Naive B cell (primary cell): Measurements from ENCODE around the gene SDR42E2. TPM values are rescaled to one million over a fixed set of nuclear protein-coding genes. Genes with fewer than 3 reads are reported as not detected.
"Not testable (repeated sequence)": the region's sequence is repeated elsewhere in the genome, so short reads cannot be mapped to it uniquely, and the experiment has no call there.

Experiments used
- ATAC-seq, 2 donors: fragments of 150-1000 bp; cut with Tn5 transposase; 2 replicates each; pipeline ENCODE4 v1.10.0; 2021; ENCODE audit warnings: low read depth in 2 of 2, mild to moderate bottlenecking in 2 of 2, moderate library complexity in 2 of 2
- DNase-seq: peaks from one replicate; pipeline ENCODE4 v3.0.0; 2022
- H3K27ac Mint-ChIP-seq, 6 donors: one replicate each; pipeline ENCODE4 v1.8.0; 2020 to 2022; ENCODE audit warnings: mild to moderate bottlenecking in 6 of 6, mixed read lengths in 6 of 6, moderate library complexity in 5 of 6, inconsistent platforms in 2 of 6
- H3K27me3 Mint-ChIP-seq, 3 donors: one replicate each; pipeline ENCODE4 v1.8.0; 2021 to 2022; ENCODE audit warnings: mixed read lengths in 3 of 3, mild to moderate bottlenecking in 1 of 3
- H3K36me3 Mint-ChIP-seq, 2 donors: one replicate each; pipeline ENCODE4 v1.8.0; 2020 to 2022; ENCODE audit warnings: mixed read lengths in 2 of 2, inconsistent platforms in 1 of 2, mild to moderate bottlenecking in 1 of 2
- H3K4me1 Mint-ChIP-seq, 3 donors: one replicate each; pipeline ENCODE4 v1.8.0; 2020 to 2022; ENCODE audit warnings: mixed read lengths in 3 of 3, inconsistent platforms in 1 of 3, mild to moderate bottlenecking in 1 of 3, moderate library complexity in 1 of 3
- H3K4me3 Mint-ChIP-seq, 8 donors: one replicate each; pipeline ENCODE4 v1.8.0; 2020 to 2022; ENCODE audit warnings: mild to moderate bottlenecking in 8 of 8, mixed read lengths in 8 of 8, moderate library complexity in 8 of 8, inconsistent platforms in 2 of 8
- H3K9me3 Mint-ChIP-seq, 7 donors: one replicate each; pipeline ENCODE4 v1.8.0; 2020 to 2022; ENCODE audit warnings: mixed read lengths in 7 of 7, mild to moderate bottlenecking in 5 of 7, inconsistent platforms in 2 of 7, moderate library complexity in 1 of 7
- polyA plus RNA-seq, 6 donors: library from polyadenylated mRNA; unstranded; fragments of 300-500 nt; fragmentation: Illumina TruSeq; gene quantifications; one replicate each; pipeline ENCODE4 v1.2.3, GENCODE V29; 2021; ENCODE audit warnings: low read depth in 6 of 6

SDR42E2 gene
- polyA plus RNA-seq, 6 donors from 2014 or later = 0.21 to 1.2 (median 0.81) TPM; not detected in 1

DNA sequence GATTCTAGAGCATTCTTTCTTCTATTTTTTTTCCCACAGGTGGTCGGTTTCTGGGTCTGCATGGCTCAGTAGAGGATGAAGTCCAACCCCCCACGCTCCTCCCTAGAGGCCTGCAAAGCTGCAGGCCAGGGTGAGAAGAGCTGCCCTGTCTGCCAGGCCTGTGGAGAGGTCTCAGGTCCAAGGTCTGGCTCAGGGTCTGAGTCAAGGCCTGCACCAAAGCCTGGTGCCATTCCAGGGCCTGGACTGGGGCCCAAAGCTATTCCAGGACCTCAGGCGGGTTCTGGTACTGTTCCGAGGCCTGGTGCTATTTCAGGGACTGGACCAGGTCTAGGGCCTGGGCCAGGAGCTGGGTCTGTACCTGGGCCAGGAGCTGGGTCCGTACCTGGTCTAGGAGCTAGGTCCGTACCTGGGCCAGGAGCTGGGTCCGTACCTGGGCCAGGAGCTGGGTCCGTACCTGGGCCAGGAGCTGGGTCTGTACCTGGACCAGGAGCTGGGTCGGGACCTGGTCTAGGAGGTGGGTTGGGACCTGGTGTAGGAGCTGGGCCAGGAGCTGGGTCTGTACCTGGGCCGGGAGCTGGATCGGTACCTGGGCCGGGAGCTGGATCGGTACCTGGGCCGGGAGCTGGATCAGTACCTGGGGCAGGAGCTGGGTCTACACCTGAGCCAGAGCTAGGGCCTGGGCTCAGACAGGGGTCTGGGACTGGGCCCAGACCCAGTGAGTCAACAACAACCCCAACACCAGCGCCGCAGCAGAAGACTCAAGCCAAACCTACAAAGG lies 3.4 kb downstream of the SDR42E2 start:
- H3K27ac Mint-ChIP-seq = no peak overlapping the region
- H3K4me3 Mint-ChIP-seq = no peak overlapping the region
- H3K4me1 Mint-ChIP-seq = peaks cover 0 to 12% (median 2%) of the 10 kb centered on the region in 3 donors
- peaks cover 0 to 5% (median 4%) of the 10 kb centered on the region in 7 donors for H3K9me3 Mint-ChIP-seq
- peaks cover 11 to 14% (median 13%) of the 10 kb centered on the region in 3 donors for H3K27me3 Mint-ChIP-seq
- ATAC-seq (no peak), DNase-seq (no peak)
- H3K36me3 Mint-ChIP-seq = peaks cover 5 to 9% of the 10 kb centered on the region in 2 donors

DNA sequence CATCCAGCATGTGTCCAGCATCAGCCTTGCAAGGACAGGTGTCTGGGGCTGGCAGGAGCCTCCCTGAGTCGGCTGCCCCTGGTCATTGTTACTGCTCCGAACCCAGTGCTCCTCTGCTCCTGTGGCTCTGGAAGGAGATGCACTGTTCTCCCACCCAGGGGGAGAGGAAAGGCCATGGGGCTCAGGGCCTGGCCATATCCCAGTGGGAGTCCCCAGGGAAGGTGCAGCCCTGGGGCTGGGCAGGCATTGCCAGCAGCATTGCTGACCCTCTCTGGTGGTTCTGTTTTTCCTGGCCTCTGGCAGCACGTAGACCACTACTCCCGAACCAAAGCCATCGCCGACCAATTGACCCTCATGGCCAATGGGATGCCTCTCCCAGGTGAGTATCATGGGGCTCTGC lies 9.6 kb downstream of the SDR42E2 start:
- DNase-seq = no peak
- H3K9me3 Mint-ChIP-seq = no peaks in the 10 kb centered on the region
- H3K36me3 Mint-ChIP-seq = no peaks in the 10 kb centered on the region
- no peak for ATAC-seq
- no peaks in the 10 kb centered on the region for H3K27me3 Mint-ChIP-seq
- H3K4me1 Mint-ChIP-seq = peaks cover 0 to 6% (median 5%) of the 10 kb centered on the region in 3 donors
- no peak overlapping the region for H3K4me3 Mint-ChIP-seq
- no peak overlapping the region for H3K27ac Mint-ChIP-seq

- H3K27me3 Mint-ChIP-seq, H3K27ac Mint-ChIP-seq, H3K4me1 Mint-ChIP-seq, H3K4me3 Mint-ChIP-seq, H3K36me3 Mint-ChIP-seq, H3K9me3 Mint-ChIP-seq, DNase-seq, ATAC-seq: not testable (repeated sequence)
These were observed 10.3 kb downstream of the SDR42E2 start for GRCh38 chr16:22172642-22173041.

GRCh38 chr16:22174642-22175041 lies 12.3 kb downstream of the SDR42E2 start:
- Mint-ChIP-seq H3K4me1 (peaks cover 0 to 6% (median 5%) of the 10 kb centered on the region in 3 donors), H3K9me3 (no peaks in the 10 kb centered on the region), H3K27me3 (no peaks in the 10 kb centered on the region), H3K36me3 (no peaks in the 10 kb centered on the region), H3K27ac (no peak overlapping the region), H3K4me3 (peak overlapping the region in 1 of 8 donors; percentile 12)
- DNase-seq (no peak), ATAC-seq (no peak)

- H3K27ac Mint-ChIP-seq = no peak overlapping the region
- no peak overlapping the region for H3K4me3 Mint-ChIP-seq
- ATAC-seq (no peak), DNase-seq (no peak)
- no peaks in the 10 kb centered on the region for H3K27me3 Mint-ChIP-seq
- H3K36me3 Mint-ChIP-seq = no peaks in the 10 kb centered on the region
- H3K9me3 Mint-ChIP-seq = no peaks in the 10 kb centered on the region
- peaks cover 0 to 6% (median 5%) of the 10 kb centered on the region in 3 donors for H3K4me1 Mint-ChIP-seq
These were observed 15.9 kb downstream of the SDR42E2 start for GRCh38 chr16:22177968-22178930.

DNA sequence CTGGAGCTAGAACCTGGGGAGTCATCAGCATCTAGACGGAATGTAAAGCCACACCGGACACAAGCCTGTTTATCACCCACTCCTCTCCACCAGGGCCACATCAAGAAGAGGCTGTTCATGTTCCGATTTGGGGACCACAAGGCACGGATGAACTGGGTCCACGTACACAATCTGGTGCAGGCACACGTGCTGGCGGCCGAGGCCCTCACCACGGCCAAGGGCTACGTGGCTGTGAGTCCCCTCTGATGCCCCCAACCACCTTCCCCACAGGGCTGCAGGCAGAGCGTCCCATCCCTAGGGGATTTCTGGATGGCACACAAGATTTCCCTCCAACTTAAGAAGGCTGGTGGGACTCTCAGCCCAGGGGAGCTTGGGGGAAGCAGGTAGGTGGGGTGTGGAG lies 19.1 kb downstream of the SDR42E2 start:
- no peaks in the 10 kb centered on the region for H3K36me3 Mint-ChIP-seq
- ATAC-seq = no peak

GRCh38 chr16:22181843-22182242 lies 19.5 kb downstream of the SDR42E2 start:
- no peaks in the 10 kb centered on the region for H3K36me3 Mint-ChIP-seq
- DNase-seq = no peak
- no peak overlapping the region for H3K4me3 Mint-ChIP-seq
- no peaks in the 10 kb centered on the region for H3K27me3 Mint-ChIP-seq
- no peak for ATAC-seq
- H3K9me3 Mint-ChIP-seq = no peaks in the 10 kb centered on the region
- no peak overlapping the region for H3K27ac Mint-ChIP-seq
- H3K4me1 Mint-ChIP-seq = peaks cover 0 to 1% (median 0%) of the 10 kb centered on the region in 3 donors

More for the DNA sequence above, 19.1 kb downstream of the SDR42E2 start:
- Mint-ChIP-seq H3K9me3 (no peaks in the 10 kb centered on the region), H3K4me1 (no peaks in the 10 kb centered on the region), H3K27ac (peak overlapping the region in 1 of 6 donors; percentile 82), H3K27me3 (no peaks in the 10 kb centered on the region), H3K4me3 (peak overlapping the region in 1 of 8 donors; percentile 47)
- DNase-seq = no peak

DNA sequence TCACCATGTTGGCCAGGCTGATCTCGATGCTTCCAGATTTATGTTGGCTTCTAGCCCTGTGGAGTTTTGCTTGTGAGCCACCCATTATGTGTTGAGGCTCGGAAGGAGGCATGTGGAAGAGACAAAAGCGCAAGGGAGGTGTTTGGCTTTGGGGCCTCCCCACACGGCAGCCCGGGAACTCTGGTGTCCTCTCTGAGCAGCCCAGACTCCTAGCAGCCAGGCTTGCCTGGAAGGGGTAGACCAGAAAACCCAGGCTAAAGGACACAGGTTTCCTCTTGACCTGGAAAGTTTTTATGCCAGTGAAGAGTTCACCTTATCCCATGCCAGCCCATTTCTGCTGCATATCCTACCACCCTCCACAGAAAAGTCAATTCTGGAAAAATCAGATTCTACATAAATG lies 21.0 kb downstream of the SDR42E2 start:
- Mint-ChIP-seq H3K27me3 (no peaks in the 10 kb centered on the region), H3K36me3 (no peaks in the 10 kb centered on the region), H3K9me3 (no peaks in the 10 kb centered on the region), H3K4me1 (peaks cover 5 to 8% (median 7%) of the 10 kb centered on the region in 3 donors), H3K27ac (no peak overlapping the region), H3K4me3 (no peak overlapping the region)
- ATAC-seq (no peak), DNase-seq (no peak)

- Mint-ChIP-seq H3K9me3 (no peaks in the 10 kb centered on the region), H3K27ac (no peak overlapping the region), H3K27me3 (no peaks in the 10 kb centered on the region), H3K4me1 (peaks cover 12 to 16% (median 14%) of the 10 kb centered on the region in 3 donors), H3K4me3 (no peak overlapping the region), H3K36me3 (no peaks in the 10 kb centered on the region)
- DNase-seq (no peak), ATAC-seq (peak; percentile 57 to 61)
These were observed 21.8 kb downstream of the SDR42E2 start for GRCh38 chr16:22183901-22184614.

GRCh38 chr16:22184615-22184968 lies 22.3 kb downstream of the SDR42E2 start:
- Mint-ChIP-seq H3K4me1 (peaks cover 16 to 21% (median 19%) of the 10 kb centered on the region in 3 donors), H3K36me3 (no peaks in the 10 kb centered on the region), H3K9me3 (no peaks in the 10 kb centered on the region), H3K27me3 (no peaks in the 10 kb centered on the region), H3K4me3 (no peak overlapping the region), H3K27ac (no peak overlapping the region)
- ATAC-seq (no peak), DNase-seq (no peak)

DNA sequence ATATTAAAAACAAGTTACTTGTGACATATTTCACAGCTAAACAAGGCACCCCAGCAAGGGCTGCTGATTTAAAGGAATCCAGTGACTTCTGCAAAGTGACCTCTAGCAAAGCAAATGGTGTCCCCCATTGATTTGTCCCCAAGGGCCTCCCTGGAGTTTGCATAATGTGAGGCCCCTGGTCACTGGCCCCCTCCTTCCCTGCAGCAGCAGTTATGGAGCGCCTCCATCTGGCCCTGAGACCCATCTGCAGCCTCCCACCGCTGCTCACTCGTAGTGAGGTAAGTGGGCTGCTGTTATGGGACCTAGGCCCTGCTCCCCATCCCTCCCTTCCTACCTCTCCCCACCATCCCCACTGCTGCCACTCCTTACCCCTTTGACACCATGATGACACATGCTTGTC lies 24.2 kb downstream of the SDR42E2 start:
- H3K27me3 Mint-ChIP-seq = no peaks in the 10 kb centered on the region
- peaks cover 20 to 32% (median 30%) of the 10 kb centered on the region in 3 donors for H3K4me1 Mint-ChIP-seq
- DNase-seq (no peak), ATAC-seq (no peak)
- peak overlapping the region in 1 of 6 donors; percentile 78 for H3K27ac Mint-ChIP-seq
- H3K9me3 Mint-ChIP-seq = no peaks in the 10 kb centered on the region
- no peak overlapping the region for H3K4me3 Mint-ChIP-seq
- H3K36me3 Mint-ChIP-seq = no peaks in the 10 kb centered on the region

DNA sequence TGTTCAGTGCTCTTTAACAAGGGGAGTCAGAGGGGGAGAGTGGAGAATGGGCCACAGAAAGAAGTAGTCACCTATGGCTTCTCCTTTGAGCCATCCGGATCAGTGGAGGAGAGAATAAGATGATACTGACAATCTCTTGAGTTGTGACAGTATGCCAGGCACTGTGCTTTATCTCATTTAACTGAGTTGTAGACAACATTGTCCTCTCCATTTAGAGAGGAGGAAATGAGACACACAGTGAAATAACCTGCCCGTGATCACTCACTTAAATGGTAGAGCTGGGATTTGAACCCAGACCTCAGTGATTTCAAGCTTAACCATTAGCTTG lies 25.9 kb downstream of the SDR42E2 start:
- Mint-ChIP-seq H3K4me3 (peak overlapping the region in 4 of 8 donors; percentile 12 to 84 (median 32)), H3K4me1 (peaks cover 26 to 49% (median 41%) of the 10 kb centered on the region in 3 donors), H3K36me3 (no peaks in the 10 kb centered on the region), H3K9me3 (no peaks in the 10 kb centered on the region), H3K27me3 (no peaks in the 10 kb centered on the region), H3K27ac (peak overlapping the region; percentile 97 to 100 (median 99))
- DNase-seq (no peak), ATAC-seq (no peak)
